ENCODE measurements around the gene PRR5.

PRR5 gene

DNA sequence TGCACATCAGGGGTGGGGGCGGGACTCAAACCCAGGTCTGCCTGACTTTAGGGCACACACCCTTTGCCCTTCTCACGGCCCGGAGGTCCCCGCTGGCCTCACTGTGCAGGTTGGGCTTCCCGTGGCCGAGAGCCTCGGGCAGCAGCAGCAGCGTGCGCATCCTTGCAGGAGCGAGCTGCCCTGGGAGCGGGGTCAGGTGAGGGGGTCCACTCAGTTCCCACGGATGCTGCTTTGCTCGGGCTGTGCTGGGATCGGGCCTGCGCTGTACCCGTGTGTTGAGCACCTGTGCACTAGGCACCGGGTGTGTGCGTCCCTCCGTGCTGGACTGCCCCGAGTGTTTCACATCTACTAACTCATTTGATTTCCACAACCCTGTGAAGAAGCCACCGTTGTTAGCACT, 25.1 kb downstream of the PRR5 start:
- TF ChIP-seq CTCF (IDR thresholded peaks at IDR 0.05) = no peak

- TF ChIP-seq CTCF (IDR thresholded peaks at IDR 0.05) = no peak
Observed at GRCh38 chr22:44727709-44728108, 25.7 kb downstream of the PRR5 start.

- TF ChIP-seq CTCF (IDR thresholded peaks at IDR 0.05) = no peak
Observed at GRCh38 chr22:44728761-44729324, 26.8 kb downstream of the PRR5 start.

- no peak for TF ChIP-seq CTCF (IDR thresholded peaks at IDR 0.05)
Observed at GRCh38 chr22:44729391-44730021, 27.5 kb downstream of the PRR5 start.

- no peak for TF ChIP-seq CTCF (IDR thresholded peaks at IDR 0.05)
Observed at GRCh38 chr22:44730022-44730393, 28.0 kb downstream of the PRR5 start.

GRCh38 chr22:44730490-44731356, 28.7 kb downstream of the PRR5 start:
- no peak for TF ChIP-seq CTCF (IDR thresholded peaks at IDR 0.05)

DNA sequence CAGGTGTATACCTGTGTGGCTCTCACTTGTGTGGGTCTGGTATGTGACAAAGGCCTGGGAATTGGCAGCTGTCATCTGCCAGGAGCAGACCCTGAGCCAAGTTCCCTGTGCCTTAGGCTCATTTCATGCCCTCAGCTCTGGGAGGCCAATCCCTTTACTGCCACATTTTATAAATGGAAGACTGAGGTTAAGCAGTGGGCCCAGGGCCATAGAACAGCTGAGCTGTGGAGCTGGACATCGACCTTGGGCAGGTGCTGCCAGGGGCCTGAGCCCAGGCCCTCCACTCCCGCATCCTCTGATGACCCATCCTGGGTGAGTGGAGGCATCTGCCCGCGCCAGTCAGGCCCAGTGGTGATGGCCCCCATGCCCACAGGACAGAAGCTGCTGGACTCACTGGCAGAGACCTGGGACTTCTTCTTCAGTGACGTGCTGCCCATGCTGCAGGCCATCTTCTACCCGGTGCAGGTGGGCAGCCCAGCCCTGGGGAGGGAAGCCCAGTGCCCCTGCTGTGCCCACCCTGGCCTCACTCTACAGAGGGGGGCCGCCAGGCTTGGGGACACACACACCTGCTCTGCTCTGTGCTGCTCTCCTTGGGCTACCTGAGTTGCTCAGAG, 29.5 kb downstream of the PRR5 start:
- TF ChIP-seq CTCF (IDR thresholded peaks at IDR 0.05) = no peak
